Colonic mucosa (tissue), 4 donors: ENCODE data around the gene SLC39A10. TPM values are rescaled to one million over a fixed set of nuclear protein-coding genes. Genes with fewer than 3 reads are reported as not detected.

Experiments
- DNase-seq: peaks from one replicate; pipeline ENCODE4 v3.0.0-alpha.2; 2020
- H3K27ac ChIP-seq: fragments of 200-600 bp; one replicate; pipeline ENCODE4 v1.8.0; 2021
- H3K27me3 ChIP-seq: fragments of 200-600 bp; one replicate; pipeline ENCODE4 v1.8.0; 2021
- H3K36me3 ChIP-seq: fragments of 200-600 bp; one replicate; pipeline ENCODE4 v1.8.0; 2021
- H3K4me1 ChIP-seq: fragments of 200-600 bp; one replicate; pipeline ENCODE4 v1.8.0; 2021; ENCODE audit warnings: mild to moderate bottlenecking
- H3K4me3 ChIP-seq: fragments of 200-600 bp; one replicate; pipeline ENCODE4 v1.8.0; 2021
- H3K9ac ChIP-seq, 2 donors: one replicate each; pipeline ENCODE4 v1.7.0; 2013; ENCODE audit warnings: control low read depth in 2 of 2, low read depth in 2 of 2, low read length in 2 of 2
- H3K9me3 ChIP-seq: fragments of 200-600 bp; one replicate; pipeline ENCODE4 v1.8.0; 2021
- intact Hi-C: fragments of 100-400 bp; cut with DNase I; formaldehyde crosslinking; loops from one replicate; pipeline ENCODE4 v1.14.1; 2022
- total RNA-seq, 2 donors: library from RNA; stranded (reverse); fragmentation: NEBNext Ultra II Directional in 1 of 2; extraction: Animal tissue kit (Norgen Biotek cat#: 25700) in 1 of 2; gene quantifications; one replicate each; pipeline ENCODE4 v1.2.1, GENCODE V29; 2021
- TF ChIP-seq, protein P1 (sequence below): fragments of 200-600 bp; IDR thresholded peaks from one replicate; pipeline ENCODE4 v1.8.0; 2022; ENCODE audit warnings: antibody characterized with exemption, mild to moderate bottlenecking
- donor health status: healthy.
- donor health status: DM: no; HTN: no; CAD: no.
- donor health status: DM: no; HTN: no; CAD: no.

The SLC39A10 gene
- total RNA-seq, 2 donors from 2014 or later, result 12.8 to 16.5 TPM

DNA sequence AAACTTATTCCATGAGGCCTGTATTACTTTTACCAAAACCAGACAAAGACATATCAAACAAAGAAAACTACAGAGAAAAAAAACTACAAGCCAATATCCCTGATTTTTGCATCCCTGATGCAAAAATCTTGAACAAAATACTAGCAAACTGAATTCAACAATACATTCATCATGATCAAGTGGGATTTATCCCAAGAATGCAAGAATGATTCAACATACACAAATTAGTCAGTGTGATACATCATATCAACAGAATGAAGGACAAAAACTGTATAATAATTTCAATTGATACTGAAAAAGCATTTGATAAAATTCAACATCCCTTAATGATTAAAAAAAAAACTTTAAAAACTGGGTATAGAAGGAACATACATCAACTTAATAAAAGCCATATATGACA is 106.8 kb downstream of the SLC39A10 start:
- Histone ChIP-seq H3K27me3 (no peaks in the 10 kb centered on the region), H3K36me3 (no peaks in the 10 kb centered on the region), H3K4me3 (no peak overlapping the region), H3K4me1 (no peaks in the 10 kb centered on the region), H3K9me3 (no peaks in the 10 kb centered on the region), H3K27ac (no peak overlapping the region), H3K9ac (no peak overlapping the region)
- TF ChIP-seq, protein P1, sequence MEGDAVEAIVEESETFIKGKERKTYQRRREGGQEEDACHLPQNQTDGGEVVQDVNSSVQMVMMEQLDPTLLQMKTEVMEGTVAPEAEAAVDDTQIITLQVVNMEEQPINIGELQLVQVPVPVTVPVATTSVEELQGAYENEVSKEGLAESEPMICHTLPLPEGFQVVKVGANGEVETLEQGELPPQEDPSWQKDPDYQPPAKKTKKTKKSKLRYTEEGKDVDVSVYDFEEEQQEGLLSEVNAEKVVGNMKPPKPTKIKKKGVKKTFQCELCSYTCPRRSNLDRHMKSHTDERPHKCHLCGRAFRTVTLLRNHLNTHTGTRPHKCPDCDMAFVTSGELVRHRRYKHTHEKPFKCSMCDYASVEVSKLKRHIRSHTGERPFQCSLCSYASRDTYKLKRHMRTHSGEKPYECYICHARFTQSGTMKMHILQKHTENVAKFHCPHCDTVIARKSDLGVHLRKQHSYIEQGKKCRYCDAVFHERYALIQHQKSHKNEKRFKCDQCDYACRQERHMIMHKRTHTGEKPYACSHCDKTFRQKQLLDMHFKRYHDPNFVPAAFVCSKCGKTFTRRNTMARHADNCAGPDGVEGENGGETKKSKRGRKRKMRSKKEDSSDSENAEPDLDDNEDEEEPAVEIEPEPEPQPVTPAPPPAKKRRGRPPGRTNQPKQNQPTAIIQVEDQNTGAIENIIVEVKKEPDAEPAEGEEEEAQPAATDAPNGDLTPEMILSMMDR, result no peak
- DNase-seq, result no peak
- intact Hi-C loops, result no loop called here

DNA sequence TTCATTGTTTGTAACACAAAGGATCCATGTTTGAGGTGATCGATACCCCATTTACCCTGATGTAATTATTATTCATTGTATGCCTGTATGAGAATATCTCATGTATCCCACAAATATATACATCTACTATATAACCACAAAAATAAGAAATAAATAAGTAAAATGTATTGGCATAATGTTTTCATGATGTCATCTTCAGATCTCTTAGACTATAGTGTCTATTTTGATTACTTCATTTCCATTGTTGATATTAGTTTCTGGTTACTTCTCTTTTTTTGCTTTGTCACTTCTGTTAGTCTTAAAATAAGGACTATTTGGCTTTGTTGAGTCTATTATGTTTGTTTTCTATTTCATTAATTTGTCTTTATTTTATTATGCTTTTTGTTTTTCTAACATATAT is 109.7 kb downstream of the SLC39A10 start:
- Histone ChIP-seq H3K27me3 (no peaks in the 10 kb centered on the region), H3K4me1 (no peaks in the 10 kb centered on the region), H3K9me3 (no peaks in the 10 kb centered on the region), H3K36me3 (no peaks in the 10 kb centered on the region), H3K4me3 (no peak overlapping the region), H3K9ac (no peak overlapping the region), H3K27ac (no peak overlapping the region)
- TF ChIP-seq, protein P1, result no peak
- no peak for DNase-seq
- intact Hi-C loops, result no loop called here

DNA sequence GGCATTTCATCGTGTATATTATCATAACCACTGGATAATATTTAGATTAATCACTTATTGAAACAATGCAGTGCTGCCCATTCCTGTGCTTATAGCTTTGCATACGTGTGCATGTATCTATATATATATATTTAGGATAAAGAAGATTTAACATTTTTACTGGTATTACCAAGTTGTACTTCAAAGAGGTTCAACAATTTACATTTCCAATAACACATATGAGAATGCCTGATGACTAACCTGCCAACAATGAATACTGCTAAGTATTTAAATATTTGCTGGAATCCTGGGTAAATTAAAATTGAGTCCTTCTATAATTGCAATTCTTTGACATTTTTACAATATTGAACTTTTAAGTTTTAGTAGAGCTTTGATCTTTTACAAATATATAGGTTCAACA is 111.4 kb downstream of the SLC39A10 start:
- H3K27me3 ChIP-seq, result no peaks in the 10 kb centered on the region
- intact Hi-C loops, result no loop called here
- H3K36me3 ChIP-seq, result no peaks in the 10 kb centered on the region
- H3K9me3 ChIP-seq, result no peaks in the 10 kb centered on the region
- no peak overlapping the region for H3K4me3 ChIP-seq
- H3K9ac ChIP-seq, result no peak overlapping the region
- no peak for DNase-seq
- no peaks in the 10 kb centered on the region for H3K4me1 ChIP-seq
- TF ChIP-seq, protein P1, result no peak
- no peak overlapping the region for H3K27ac ChIP-seq

DNA sequence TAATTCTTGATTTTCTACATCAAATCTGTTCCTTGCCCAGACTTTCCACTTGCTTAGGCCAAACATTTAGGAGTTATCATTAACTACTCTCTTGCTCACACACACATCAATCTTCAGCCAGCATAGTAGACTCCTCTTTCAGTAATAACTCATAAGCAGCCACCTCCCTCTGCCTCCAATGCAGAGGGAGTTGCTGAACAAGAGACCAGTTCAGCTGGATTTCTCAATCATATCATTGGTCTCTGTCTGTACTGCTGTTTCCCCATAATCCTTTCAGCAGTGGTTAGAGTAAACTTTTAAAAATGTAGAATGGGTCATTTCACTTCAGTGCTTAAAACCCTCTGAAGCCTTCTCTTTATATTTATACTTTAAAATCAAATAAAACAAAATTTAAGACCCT is 112.9 kb downstream of the SLC39A10 start:
- intact Hi-C loops, result no loop called here

DNA sequence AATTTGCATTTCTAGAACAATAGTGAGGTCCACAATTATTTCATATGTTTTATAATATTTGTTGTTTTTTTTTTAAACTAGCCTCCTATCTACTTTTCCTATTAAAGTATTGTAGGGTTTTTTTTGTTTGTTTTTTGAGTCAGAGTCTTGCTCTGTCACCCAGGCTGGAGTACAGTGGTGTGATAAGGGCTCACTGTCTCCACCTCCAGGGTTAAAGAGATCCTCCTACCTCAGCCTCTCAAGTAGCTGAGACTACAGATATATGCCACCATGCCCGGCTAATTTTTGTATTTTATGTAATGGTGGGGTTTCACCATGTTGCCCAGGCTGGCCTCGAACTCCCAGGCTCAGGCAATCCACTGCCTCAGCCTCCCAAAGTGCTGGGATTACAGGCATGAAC is 122.5 kb downstream of the SLC39A10 start:
- H3K9ac ChIP-seq, result no peak overlapping the region
- no peaks in the 10 kb centered on the region for H3K9me3 ChIP-seq
- no peaks in the 10 kb centered on the region for H3K27me3 ChIP-seq

More for the DNA sequence above, 112.9 kb downstream of the SLC39A10 start:
- Histone ChIP-seq H3K9me3 (no peaks in the 10 kb centered on the region), H3K4me3 (no peak overlapping the region), H3K27me3 (no peaks in the 10 kb centered on the region), H3K36me3 (no peaks in the 10 kb centered on the region), H3K4me1 (no peaks in the 10 kb centered on the region), H3K27ac (no peak overlapping the region), H3K9ac (no peak overlapping the region)
- no peak for DNase-seq
- TF ChIP-seq, protein P1, result no peak

More for the DNA sequence above, 122.5 kb downstream of the SLC39A10 start:
- Histone ChIP-seq H3K36me3 (no peaks in the 10 kb centered on the region), H3K4me3 (no peak overlapping the region), H3K4me1 (no peaks in the 10 kb centered on the region), H3K27ac (no peak overlapping the region)
- intact Hi-C loops, result no loop called here
- DNase-seq, result no peak
- TF ChIP-seq, protein P1, result no peak
